Muscle of back (tissue), 13 donors: ENCODE measurements around the gene SEC24A. TPM values are rescaled to one million over a fixed set of nuclear protein-coding genes. Genes with fewer than 3 reads are reported as not detected.
"Not testable (repeated sequence)": the region's sequence is repeated elsewhere in the genome, so short reads cannot be mapped to it uniquely, and the experiment has no call there.

Experiments
- DNase-seq, 3 donors: peaks; one replicate each; pipeline versions ENCODE4 v3.0.0 to v3.0.0-alpha.2; 2013
- long read RNA-seq, 9 donors: transcript quantifications; one replicate each; lab custom pipeline, GENCODE V29; 2026
- polyA plus RNA-seq, 10 donors: library from polyadenylated mRNA; unstranded; fragments of 120-200 nt; gene quantifications; one replicate each; pipeline ENCODE4 v1.2.1, GENCODE V29; 2013; ENCODE audit not compliant: insufficient read length in 10 of 10

SEC24A gene
- polyA plus RNA-seq = 10 to 100 TPM; 16.5 to 26.0 (median 21.5) TPM
- long read RNA-seq, donor 1, partial matches to known transcripts = 8 of 8 reads
- long read RNA-seq, donor 1, other reads (novel, unspliced or antisense) = 0 of 8 reads
- long read RNA-seq, donor 2, full-length matches to known transcripts = 1 of 1 reads
- long read RNA-seq, donor 2, partial matches to known transcripts = 0 of 1 reads
- long read RNA-seq, donor 2, other reads (novel, unspliced or antisense) = 0 of 1 reads
- long read RNA-seq, donor 3 = 0 reads
- long read RNA-seq, donor 4, full-length matches to known transcripts = 2 of 2 reads
- long read RNA-seq, donor 4, partial matches to known transcripts = 0 of 2 reads
- long read RNA-seq, donor 4, other reads (novel, unspliced or antisense) = 0 of 2 reads
- long read RNA-seq, donor 5, full-length matches to known transcripts = 1 of 1 reads
- long read RNA-seq, donor 5, partial matches to known transcripts = 0 of 1 reads
- long read RNA-seq, donor 5, other reads (novel, unspliced or antisense) = 0 of 1 reads
- long read RNA-seq, donor 6 = 0 reads
- long read RNA-seq, donor 7 = 0 reads
- long read RNA-seq, donor 8, full-length matches to known transcripts = 1 of 1 reads
- long read RNA-seq, donor 8, partial matches to known transcripts = 0 of 1 reads
- long read RNA-seq, donor 8, other reads (novel, unspliced or antisense) = 0 of 1 reads
- long read RNA-seq, donor 9 = 0 reads

- peak; percentile 85 to 96 (median 91) for DNase-seq
These were observed at the start of gene SEC24A for GRCh38 chr5:134648425-134649162. TSS of gene SEC24A (plus strand) at chr5:134648785. CDS start at chr5:134649077, 292 bp downstream.

DNA sequence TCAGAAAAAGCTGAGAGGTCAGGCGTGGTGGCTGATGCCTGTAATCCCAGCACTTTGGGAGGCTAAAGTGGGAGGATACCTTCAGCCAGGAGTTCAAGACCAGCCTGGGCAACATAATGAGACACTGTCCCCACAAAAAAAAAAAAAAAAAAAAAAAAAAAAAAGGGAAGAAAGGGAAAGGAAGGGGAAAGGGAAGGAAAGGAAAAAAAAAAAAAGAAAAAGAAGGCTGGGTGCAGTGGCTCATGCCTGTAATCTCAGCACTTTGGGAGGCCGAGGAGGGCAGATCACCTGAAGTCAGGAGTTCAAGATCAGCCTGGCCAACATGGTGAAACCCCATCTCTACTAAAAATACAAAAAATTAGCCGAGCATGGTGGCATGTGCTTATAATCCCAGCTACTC, 48.8 kb upstream of the SEC24A start:
- DNase-seq = not testable (repeated sequence)

- DNase-seq = peak in 1 of 3 donors; percentile 33
These were observed 48.0 kb upstream of the SEC24A start for GRCh38 chr5:134600600-134600999.

DNA sequence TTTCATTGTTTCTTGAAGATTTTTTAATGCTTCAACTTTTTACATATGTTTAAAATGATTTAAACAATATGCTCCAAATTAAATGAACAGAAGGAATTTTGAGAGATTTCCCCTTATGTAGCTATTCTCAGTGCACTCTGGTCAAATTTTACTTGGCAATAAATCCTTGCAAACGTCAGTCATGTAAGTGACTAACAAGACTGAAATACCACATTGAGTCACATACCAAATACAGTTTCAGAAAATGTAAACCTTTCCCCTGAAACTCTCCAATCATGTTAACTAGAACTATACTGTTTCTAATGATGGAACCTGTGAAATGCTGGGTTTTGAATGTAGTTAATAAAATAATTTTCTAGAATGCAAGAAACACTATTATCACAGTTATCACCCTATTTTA, 45.5 kb upstream of the SEC24A start:
- DNase-seq = peak in 1 of 3 donors; percentile 19

- DNase-seq = no peak
These were observed 43.7 kb upstream of the SEC24A start for GRCh38 chr5:134604908-134605307.

GRCh38 chr5:134606726-134607125, 41.9 kb upstream of the SEC24A start:
- DNase-seq = no peak

DNA sequence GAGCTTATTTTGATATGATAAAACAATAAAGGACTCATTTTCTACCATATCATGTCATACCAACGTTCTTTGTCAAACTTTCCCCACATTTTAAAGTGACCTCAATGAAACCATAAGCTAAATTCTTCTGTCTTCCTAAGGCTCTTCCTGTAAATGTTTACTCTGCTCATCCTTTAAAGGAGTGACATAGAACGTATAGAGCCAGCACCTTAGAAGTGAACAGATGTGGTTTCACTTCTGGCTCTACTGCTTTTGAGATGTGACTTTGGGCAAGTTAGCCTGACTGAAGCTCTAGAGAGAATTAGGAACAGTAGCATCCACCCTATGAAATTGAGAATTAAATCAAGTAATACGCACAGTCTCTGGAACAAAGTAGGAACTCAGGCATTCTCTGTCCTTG, 40.0 kb upstream of the SEC24A start:
- DNase-seq = no peak

DNA sequence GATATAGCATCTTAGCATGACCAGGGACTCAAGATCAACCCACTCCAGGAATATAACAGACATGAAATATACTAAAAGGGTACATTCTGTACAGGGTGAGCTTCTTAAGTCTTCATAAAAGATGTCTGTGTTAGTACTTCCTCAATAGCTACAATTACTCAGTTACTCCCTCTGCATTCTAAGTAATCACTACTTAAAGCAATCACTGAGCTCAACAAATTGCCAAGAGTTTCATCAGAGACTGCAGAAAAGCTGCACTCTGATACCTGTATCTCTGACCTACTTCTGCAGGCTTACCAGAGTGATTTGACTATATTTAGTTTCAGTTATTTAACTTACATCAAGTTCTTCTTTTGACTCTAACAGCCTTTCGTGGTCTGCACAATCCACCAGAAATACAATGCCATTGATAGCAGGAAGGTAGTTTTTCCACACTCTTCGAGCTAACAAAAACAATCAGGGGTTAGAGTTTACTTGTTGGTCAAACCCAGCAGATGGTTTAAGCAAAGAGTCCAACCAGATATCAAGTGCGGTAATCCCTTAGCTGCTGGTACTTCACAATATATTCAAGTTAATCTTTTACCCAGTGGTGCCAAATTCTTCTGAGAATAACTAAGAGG, 39.2 kb upstream of the SEC24A start:
- DNase-seq = no peak

DNA sequence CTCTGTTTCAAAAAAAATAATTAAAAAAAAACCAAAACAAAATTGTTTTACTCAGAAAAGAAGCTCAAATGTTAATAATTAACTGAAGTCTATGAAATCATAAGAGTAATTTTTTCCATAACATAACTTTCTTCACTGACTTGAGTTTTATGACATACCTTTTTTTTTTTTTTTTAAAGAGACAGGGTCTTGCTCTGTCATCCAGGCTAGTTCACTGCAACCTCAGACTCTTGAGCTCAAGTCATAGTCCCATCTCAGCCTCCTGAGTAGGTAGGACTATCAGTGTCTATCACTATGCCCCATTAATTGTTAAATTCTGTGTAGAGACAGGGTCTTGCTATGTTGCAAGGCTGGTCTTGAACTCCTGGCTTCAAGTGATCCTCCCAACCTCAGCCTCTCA, 37.9 kb upstream of the SEC24A start:
- no peak for DNase-seq

DNA sequence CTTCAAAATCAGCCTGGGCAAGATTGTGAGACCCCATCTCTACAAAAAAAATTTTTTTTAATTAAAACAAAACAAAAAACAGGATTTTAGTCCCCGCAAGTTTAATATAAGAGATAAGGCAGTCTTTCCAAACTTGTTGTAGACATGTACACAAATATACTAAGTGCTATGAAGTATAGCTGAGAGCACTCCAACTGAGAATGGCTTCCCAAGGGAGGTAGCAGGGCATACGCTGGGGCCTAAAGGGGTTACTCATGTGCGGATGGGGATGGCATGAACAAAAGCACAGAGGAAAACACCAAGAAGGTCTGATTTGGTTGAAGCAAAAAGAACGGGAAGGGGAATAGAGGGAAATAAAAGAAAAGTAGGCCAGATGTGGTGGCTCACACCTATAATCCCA, 37.1 kb upstream of the SEC24A start:
- DNase-seq = no peak

DNA sequence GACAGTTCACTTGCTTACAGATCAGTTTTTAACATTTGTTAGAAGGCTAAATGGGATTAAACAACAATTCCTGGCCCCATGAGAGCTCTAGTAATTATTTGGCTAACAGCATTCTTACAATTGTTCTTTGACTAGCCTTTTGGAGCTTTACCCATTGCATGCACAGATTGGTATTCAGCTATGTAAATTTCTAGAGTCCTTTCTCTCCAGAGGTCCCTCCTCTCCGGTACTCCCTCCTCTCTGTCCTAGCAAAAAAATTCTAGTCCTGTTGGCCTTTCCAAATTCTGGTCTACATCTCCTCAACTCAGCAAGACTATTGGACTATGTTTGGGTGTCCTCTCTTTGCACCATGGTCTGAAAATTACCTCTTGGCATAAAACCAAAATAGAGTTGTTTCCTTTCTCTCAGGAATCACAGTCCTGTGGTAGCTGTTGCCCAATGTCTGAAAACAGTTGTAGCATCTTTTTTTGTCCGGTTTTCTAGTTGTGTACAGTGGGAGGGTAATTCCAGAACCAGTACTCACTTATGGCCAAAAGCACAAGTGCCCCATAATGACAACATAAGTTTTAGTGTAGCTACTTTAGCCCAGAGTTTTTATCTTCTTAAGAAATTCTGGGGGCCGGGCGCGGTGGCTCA, 34.0 kb upstream of the SEC24A start:
- DNase-seq = no peak

DNA sequence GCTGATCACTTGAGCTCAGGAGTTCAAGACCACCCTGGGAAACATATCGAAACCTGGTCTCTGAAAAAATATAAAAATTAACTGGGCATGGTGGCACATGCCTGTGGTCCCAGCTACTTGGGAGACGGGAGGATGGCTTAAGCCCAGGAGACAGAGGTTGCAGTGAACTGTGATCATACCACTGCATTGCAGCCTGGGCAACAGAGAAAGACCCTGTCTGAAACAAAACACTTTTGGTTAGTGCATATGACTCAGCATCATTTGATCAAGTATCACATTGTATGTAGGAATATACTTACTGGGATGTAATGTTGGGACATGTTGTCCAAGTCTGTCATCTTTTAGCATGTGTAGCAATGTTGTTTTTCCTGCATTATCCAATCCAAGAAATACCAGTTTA, 28.0 kb upstream of the SEC24A start:
- no peak for DNase-seq

DNA sequence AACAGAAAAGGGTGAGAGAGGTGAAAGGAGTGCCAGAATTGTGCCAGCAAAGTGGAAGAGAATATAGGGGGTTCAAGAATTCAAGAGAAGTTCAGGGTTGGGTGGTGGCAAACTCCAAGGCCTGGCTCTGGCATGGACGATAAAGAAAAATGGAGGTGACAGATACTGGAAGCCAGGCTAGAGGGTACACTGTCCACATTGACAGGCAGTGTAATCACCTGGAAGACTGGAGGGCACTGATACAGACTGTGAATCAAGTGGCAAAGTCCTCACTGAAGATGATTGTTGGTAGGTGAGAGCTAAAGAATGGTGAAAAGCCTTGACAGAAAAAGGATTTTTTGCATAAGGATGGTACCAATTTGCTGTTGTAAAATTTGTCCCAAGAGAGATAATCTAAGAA, 23.0 kb upstream of the SEC24A start:
- no peak for DNase-seq

DNA sequence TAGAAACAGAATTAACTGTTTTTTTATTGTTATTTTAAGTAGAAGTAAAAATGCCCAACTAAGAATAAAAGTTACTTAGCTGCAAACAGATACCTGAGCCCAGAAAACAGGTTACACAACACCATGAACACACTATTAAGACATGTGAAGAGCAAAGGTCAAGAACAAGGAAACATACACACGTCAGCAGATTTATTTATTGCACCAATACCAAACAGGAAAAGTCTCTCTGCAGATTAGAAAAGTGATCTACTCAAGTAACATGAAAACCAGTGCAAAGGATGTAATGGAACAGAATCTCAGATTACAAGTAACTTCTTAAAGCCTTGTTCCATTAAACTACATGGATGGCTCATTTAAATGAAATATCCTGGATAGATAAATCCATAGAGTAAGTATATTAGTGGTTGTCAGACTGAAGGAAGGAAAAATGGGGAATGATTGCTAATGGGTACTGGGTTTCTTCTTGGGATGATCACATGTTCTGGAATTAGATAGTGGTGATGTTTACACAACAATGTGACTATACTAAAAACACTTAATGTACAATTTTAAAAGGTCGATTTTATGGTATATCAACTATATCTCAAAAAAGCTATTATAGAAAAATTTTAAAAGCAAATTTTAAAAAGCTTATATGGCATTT, 22.1 kb upstream of the SEC24A start:
- no peak for DNase-seq

- no peak for DNase-seq
These were observed 14.4 kb upstream of the SEC24A start for GRCh38 chr5:134634227-134634626.

DNA sequence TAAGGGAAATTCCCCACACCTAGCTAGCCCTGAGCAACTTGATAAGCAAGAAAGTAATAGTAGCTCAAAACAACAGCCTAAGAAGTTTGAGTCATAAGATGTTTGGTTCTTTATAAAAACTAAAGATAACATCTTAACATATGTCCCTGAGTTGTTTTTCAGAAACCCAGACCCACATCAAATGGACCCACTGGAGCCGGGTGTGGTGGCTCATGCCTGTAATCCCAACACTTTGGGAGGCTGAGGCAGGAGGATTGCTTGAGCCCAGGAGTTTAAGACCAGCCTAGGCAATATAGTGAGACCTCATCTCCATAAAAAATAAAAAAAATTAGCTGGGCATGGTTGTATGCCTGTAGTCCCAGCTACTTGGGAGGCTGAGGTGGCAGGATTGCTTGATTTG, 13.2 kb upstream of the SEC24A start:
- DNase-seq = not testable (repeated sequence)

DNA sequence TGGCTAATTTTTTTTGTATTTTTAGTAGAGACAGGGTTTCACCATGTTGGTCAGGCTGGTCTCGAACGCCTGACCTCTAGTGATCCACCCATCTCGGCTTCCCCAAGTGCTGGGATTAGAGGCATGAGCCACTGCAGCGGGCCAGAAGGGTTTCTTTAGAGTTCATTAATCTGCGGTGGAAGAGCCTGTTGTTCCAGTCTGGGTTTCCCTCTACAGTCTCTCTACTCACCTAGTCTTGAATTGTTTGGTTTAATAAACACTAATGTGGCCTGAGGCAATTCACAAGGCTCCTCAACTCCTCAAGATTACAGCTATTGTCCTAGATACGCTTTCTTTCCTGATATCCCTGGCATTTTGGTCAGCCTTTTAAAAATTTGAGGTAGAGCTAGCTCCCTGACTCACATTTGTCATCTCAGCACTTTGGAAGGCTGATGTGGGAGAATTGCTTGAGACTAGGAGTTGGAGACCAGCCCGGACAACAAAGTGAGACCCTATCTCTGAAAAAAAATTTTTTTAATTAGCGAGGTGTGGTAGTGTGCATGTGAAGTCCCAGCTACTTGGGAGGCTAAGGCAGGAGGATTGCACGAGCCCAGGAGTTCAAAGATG, 11.4 kb upstream of the SEC24A start:
- no peak for DNase-seq

DNA sequence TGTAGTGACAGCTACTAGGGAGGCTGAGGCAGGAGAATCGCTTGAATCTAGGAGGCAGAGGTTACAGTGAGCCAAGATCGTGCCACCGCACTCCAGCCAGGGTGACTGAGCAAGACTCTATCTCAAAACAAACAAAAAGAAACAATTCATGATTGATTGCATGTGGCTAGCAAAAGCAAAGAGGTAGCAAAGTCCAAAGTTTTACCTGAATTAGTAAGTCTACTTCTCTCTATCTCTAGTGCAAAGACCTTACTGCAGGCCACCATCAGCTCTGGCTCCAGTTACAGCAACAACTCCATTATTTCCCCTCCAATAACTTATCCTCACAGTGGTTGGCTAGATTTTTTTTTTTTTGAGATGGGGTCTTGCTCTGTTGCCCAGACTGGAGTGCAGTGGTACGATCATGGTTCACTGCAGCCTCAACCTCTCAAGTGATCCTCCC, 9.8 kb upstream of the SEC24A start:
- no peak for DNase-seq

DNA sequence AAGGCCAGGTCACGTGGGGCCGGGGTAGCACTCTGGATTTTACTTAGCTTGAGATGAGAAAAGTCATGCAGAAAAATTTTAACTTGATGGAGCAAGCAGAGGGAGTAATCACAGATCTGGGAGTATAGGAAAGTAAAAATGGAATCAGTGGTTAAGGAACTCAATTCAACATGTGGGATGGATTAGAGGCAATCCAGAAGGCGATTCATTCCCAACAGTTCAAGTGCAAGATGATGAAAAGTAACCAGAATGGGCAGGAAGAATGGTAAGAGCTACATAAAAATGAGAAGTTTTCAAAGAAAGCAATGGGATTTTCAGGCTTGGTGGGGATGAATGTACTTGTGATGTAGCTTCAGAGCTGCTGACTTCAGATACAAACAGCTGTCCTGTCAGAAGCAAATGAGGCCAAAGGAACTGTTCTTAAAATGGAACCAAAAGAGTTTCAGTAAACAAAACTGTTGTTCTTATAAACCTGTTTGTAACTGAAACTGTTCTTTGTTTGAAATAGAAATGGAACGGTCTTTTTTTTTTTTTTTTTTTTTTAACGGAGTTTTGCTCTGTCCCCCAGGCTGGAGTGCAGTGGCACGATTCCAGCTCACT, 5.6 kb upstream of the SEC24A start:
- peak in 2 of 3 donors; percentile 8 to 18 for DNase-seq
